22Rv1 (cell line): Measurements from ENCODE around the gene LBHD2.
A peak's percentile ranks its signal among the peaks of the same experiment; 100 is the strongest.
"Not testable (repeated sequence)": the region's sequence is repeated elsewhere in the genome, so short reads cannot be mapped to it uniquely, and the experiment has no call there.

Experiments
- H3K27ac ChIP-seq: fragments of 450-650 bp; 2 replicates; pipeline ENCODE4 v1.5.1; 2017
- ZFX ChIP-seq: fragments of 450-650 bp; IDR thresholded peaks from 2 replicates; pipeline ENCODE4 v1.6.1; 2017; ENCODE audit warnings: antibody characterized with exemption, borderline replicate concordance
- TF ChIP-seq, protein P1 (sequence below): fragments of 450-650 bp; IDR thresholded peaks from 2 replicates; pipeline ENCODE4 v1.5.1; 2017; ENCODE audit warnings: mild to moderate bottlenecking

Gene LBHD2

DNA sequence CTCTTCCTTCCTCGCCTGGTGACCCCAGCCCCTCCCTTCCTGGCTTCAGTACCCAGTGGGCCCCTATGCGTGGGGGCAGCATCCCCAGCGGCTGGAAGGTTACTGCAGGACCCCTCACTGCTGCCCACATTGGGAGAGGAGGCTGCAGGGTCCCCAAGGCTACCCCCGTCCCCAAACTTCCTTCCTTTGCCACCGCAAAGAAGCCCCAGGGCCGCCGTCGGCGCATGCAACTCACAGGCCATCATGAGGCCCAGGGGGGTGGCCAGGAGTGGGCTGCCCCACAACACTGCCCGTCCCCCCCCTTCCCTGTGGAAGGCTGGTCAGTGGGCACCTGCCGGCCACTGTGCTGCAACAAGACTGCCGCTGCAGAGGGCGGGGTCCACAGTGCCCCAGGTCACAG, 29.8 kb downstream of the LBHD2 start:
- no peak overlapping the region for H3K27ac ChIP-seq
- TF ChIP-seq ZFX: no peak
- TF ChIP-seq, protein P1, sequence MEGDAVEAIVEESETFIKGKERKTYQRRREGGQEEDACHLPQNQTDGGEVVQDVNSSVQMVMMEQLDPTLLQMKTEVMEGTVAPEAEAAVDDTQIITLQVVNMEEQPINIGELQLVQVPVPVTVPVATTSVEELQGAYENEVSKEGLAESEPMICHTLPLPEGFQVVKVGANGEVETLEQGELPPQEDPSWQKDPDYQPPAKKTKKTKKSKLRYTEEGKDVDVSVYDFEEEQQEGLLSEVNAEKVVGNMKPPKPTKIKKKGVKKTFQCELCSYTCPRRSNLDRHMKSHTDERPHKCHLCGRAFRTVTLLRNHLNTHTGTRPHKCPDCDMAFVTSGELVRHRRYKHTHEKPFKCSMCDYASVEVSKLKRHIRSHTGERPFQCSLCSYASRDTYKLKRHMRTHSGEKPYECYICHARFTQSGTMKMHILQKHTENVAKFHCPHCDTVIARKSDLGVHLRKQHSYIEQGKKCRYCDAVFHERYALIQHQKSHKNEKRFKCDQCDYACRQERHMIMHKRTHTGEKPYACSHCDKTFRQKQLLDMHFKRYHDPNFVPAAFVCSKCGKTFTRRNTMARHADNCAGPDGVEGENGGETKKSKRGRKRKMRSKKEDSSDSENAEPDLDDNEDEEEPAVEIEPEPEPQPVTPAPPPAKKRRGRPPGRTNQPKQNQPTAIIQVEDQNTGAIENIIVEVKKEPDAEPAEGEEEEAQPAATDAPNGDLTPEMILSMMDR: no peak

DNA sequence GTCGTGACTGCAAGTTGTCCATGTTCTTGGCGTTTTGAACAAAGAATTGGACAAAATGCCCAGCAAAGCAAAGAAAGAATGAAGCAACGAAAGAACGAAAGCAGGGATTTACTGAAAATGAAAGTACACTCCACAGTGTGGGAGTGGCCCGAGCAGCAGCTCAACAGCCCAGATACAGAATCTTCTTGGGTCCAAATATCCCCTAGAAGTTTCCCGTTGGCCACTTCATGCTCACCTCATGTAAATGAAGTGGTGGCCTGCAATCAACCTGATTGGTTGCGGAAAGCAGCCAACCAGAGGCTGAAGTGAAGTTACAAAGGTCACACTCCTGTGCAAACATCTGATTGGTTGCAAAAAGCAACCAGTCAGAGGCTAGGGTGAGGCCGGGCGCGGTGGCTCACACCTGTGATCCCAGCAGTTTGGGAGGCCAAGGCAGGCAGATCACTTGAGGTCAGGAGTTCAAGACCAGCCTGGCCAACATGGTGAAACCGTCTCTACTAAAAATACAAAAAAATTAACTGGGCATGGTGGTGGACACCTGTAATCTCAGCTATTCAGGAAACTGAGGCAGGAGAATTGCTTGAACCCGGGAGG, 31.2 kb downstream of the LBHD2 start:
- peak overlapping the region; percentile 29; the same call in 1 of the 2 replicates for H3K27ac ChIP-seq

DNA sequence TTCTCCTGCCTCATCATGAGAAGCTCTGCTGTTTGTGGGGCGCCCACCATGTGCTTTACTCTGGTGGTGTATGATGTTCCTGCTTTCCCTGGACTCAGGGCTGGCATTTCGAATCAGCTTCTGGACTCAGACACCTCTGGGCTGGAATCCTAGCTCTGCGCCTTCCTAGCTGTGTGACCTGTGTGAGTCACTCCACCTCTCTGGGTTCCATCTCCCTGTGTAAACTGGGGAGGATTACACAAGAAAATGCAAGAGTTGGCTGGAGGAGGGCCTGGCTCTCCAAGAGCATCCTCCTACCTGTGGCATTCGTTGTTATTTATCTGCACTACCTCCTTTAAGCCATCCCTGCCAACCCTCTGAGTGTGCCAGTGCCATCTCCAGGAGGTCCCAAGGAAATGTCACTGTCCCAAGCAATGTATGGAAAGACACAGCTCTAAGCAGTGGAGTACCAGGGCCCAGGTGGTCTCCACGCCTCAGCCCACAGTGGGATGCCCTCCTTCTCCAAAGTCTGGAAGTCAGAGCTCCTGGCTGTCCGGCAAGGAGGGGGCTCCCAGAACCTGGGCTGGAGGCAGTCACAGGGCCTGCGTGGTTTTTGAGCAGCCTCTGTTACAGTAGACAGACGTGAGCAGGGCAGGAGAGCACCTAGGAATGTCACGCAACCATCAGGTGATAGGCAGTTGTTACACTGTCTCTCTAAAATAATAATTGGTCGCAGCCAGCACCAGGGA, 32.0 kb downstream of the LBHD2 start:
- TF ChIP-seq, protein P1: no peak
- no peak for TF ChIP-seq ZFX
- H3K27ac ChIP-seq: no peak overlapping the region

DNA sequence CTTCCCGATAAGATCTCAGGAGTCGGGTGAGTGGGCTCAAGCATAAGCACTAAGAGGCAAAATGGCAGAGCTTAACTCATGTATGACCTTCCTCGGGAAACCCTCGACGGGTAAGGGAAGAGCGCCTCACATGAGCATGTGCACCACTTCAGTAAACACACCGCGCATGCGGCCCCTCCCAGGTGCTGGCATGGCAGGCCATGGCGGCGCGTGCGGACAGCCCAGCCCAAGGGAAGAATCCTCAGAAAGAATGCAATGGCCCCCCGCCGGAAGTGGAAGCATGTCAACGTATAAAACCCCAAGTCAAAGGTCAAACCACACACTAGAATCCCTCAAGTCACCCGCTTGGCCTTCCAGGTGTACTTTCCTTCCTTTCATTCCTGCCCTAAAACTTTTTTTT, 32.6 kb downstream of the LBHD2 start:
- no peak for TF ChIP-seq ZFX
- TF ChIP-seq, protein P1: no peak
- H3K27ac ChIP-seq: no peak overlapping the region

DNA sequence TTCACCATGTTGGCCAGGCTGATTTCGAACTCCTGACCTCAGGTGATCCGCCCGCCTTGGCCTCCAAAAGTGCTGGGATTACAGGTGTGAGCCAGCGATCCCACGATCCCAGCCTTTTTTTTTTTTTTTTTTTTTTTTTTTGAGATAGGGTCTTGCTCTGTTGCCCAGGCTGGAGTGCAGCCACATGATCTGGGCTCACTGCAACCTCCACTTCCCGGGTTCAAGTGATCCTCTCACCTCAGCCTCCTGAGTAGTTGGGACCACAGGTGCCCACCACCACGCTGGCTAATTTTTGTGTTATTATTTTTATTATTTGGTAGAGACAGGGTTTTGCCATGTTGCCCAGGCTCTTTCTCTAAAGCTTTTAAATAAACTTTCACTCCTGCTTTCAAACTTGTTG, 33.5 kb downstream of the LBHD2 start:
- H3K27ac ChIP-seq: not testable (repeated sequence)

DNA sequence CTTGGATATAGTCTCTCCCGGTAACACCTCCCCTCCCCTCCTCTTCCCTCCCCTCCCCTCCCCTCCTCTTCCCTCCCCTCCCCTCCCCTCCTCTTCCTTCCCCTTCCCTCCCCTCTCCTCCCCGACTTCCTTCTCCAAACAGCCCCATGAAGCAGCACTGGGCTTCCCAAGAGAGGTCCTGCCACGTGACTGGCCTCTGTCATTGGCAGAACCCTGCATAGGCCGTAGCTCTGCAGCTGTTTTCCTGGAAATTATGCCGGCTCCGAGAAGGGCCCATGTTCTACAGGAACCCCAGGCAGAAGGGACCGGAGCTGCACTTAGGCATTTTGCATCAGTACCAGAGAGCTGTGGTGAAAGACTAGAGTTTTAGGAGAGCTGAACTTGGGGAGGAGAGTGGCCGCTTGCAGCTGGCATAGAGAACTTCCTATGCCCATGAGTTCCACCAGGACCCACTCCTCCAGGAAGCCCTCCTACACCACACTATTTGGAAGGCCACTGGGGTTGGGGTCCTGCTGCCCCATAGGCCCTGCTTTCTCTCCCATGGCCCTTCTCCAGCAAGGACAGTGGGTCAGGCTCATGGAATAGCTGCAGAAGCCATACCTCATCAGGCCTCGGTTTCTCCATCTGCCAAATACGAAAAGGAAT, 34.1 kb downstream of the LBHD2 start:
- H3K27ac ChIP-seq: no peak overlapping the region
- TF ChIP-seq ZFX: no peak
- TF ChIP-seq, protein P1: no peak

DNA sequence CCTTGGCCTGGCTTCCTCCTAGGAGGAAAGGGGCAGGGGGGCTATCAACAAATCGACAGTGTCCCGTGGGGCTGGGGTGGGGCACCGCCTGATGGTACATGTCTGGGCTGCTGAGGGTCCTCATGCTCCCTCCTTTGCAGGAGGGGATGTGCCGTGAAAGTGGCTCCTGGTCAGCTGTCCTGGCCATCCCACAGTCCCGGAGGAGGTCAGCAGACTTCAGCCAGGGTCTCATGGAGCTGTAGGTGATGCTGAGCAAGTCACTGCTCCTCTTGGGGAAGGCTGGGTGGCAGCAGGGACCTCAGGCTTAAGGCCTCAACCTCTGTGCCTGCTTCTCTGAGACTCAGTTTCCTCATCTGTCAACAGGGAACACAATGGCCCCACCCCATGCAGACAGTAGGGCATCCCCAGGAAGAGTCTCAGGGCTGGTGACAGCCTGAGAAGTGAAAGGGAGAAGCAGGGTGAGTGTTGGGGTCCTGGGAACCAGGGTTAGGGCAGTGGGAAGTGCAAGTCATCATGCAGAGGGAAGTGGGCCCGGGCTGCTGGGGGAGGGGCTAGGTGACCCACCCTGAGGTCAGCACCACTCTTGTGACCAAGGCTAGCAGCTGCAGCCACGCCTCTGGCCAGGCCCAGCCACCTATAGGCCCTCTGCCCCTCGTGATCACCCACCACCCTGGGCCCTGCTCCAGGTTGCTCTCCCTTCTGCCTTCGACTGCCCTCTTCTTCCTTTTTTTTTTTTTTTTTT, 34.8 kb downstream of the LBHD2 start:
- no peak overlapping the region for H3K27ac ChIP-seq
- TF ChIP-seq ZFX: no peak
- TF ChIP-seq, protein P1: no peak

DNA sequence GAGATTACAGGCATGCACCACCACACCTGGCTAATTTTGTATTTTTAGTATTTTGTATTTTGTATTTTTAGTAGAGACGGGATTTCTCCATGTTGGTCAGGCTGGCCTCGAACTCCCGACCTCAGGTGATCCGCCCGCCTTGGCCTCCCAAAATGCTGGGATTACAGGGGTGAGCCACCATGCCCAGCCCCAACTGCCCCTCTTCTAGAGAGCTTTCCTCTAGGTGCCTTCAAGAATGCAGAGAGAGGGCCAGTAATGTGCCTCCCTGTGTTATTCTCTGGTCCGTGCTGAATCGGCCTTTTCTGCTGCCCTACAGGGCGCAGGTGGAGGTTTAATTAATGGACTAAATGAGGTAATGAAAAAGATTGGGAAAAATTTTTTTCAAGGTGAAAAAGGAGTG, 35.5 kb downstream of the LBHD2 start:
- H3K27ac ChIP-seq: not testable (repeated sequence)
